ENCODE results near the gene ATP2C2.
"Not testable (repeated sequence)": the region's sequence is repeated elsewhere in the genome, so short reads cannot be mapped to it uniquely, and the experiment has no call there.

ATP2C2 gene

DNA sequence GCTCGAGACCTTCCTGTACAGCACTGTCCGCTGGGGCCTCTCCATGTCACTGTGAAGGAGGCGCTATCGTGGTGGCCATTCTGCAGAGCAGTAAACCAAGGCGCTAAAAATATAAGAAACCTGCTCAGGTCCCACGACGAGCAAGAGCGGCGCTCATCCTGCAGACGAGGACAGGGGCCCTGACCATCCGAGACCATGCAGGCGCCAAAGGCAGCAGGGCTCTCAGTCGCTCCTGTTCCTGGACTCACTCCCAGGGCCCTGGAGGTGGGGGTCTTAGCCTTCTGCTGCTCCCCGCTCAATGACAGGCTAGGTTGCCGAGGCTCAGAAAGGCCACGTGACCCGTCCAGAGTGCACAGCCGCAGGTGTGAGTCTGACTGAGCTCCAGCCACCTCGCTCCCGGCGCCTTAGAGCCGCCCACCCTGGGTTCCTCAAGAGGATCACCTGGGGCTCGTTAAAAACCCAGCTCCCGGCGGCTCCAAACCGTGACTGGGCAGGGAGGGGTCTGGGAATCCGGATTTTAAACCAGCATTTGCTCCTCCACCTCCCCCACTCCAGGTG is 509 bp upstream of the ATP2C2 start:
- DNase-seq, result no peak

DNA sequence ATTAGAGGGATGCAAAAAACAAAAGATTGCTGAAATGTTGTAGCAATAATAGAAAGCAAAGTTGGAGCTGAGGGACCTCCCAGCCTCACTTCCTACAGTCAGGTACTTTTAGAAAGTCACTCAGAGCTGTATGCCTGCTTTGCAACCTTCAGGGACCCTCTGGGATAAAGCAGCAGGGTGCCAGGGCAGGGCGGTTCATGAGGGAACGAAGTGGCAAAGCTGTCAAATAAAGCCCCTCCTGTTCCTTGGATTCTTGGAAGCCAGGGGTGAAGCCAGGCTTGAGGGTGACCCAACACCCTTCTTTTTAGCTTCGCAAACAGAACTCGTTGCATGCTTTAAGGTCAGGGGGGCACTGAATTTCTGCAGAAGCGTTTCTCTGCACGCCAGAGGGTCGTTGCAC is 767 bp downstream of the ATP2C2 start:
- DNase-seq, result no peak

DNA sequence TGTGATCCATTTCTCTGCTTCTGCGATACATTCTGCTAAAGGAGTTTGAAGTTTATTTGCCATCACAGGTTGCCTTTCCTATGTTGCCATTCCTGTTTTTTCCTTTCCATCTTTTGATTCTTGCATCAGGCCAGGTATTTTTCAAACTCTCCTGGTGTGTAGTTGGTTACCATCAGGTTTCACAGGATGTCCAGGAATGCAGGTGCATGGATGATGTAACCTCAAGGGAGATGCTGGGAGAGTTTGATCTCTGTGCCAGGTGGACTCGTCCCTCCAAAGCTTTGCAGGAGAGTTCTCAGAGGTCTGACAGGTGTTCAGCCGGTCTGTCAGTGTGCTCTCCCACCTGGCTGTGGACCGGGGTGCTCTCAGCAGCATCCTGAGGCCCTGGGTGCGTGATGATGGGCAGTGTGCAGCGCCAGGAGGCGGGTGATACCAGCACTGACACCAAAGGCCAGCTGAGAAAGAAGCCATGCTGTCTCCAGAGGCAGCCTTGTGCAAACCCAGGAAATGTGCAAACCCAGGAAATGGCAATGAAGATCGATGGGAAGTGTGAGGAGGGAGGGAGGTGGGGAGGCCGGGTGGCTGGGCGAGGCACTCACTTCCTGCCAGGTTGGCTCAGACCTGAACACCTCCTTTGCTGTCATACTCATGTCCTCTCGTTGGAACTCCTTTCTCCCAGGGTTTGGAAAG is 1.7 kb downstream of the ATP2C2 start:
- no peak for DNase-seq

GRCh38 chr16:84370723-84371552 is 2.6 kb downstream of the ATP2C2 start:
- no peak for DNase-seq

DNA sequence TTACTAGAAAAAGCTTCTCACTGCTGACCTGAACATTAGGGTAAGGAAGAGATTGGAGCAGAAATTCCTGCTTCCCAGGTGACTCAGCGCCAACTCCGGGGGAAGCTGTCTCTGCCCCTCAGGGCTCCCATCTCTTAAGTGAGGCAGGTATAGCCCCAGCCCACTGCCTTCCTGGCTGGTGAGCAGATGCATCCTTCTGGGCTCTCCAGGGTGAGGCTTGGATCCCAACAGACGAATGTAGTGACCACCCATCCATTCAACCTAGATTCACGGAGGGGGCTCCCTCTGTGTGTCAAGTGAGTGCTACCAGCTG is 3.2 kb downstream of the ATP2C2 start:
- DNase-seq, result no peak

- no peak for DNase-seq
Observed at GRCh38 chr16:84373907-84374489, 5.7 kb downstream of the ATP2C2 start.

- DNase-seq, result no peak
Observed at GRCh38 chr16:84378099-84378498, 9.8 kb downstream of the ATP2C2 start.

- DNase-seq, result no peak
Observed at GRCh38 chr16:84378567-84378966, 10.2 kb downstream of the ATP2C2 start.

GRCh38 chr16:84379008-84379708 is 10.8 kb downstream of the ATP2C2 start:
- no peak for DNase-seq

- no peak for DNase-seq
Observed at GRCh38 chr16:84379709-84380362, 11.5 kb downstream of the ATP2C2 start.

DNA sequence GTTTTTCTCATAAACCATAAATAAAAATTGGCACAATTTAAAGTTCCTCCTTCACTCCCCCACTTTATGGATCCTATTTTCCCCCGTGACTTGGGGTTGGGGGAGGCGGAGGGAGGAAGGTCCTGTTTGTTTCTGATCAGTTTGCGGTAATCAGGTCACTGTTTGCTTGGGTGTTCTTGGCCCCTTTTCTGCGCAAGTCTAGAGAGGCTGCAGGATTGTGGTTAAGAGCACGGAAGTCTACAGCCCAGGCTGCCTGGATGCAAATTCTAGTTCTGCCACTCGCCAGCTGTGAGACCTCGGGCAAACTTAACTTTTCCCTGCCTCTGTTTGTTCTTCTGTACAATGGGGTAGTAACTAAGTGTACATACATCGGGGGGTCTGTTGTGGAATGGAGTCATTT is 12.1 kb downstream of the ATP2C2 start:
- DNase-seq, result no peak

DNA sequence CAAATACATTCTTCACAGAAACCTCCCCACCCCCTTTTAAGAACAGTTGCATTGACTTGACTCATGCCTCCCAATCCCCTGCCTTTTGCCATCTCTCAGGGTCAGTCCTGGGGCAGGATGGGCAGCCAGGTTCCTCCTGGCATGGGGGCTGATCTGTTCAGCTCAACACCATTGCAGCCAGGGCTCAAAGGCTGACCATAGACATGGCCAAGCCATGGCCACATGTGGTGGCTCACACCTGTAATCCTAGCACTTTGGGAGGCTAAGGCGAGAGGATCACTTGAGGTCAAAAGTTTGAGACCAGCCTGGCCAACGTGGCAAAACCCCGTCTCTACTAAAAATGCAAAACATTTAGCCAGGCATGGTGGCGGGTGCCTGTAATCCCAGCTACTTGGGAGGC is 14.1 kb downstream of the ATP2C2 start:
- DNase-seq, result no peak

DNA sequence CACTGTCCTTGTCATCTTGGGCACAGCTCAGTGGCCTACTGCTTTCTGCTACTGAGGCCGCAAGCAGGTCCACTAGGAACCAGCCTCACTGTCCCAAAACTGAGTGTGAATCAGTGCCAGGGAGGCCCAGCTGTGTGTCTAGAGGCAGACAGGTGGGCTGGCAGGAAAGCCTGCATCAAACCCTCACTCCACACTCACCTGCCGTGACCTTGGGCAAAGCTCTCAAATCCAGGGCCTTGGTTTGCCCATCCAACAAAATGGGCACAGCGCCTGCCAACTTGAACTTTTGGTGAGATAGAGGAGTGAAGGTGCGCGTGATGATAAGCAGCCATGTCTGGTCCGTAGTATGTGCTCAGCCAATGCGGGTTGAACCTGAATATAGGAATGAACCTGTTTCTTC is 14.8 kb downstream of the ATP2C2 start:
- DNase-seq, result no peak

DNA sequence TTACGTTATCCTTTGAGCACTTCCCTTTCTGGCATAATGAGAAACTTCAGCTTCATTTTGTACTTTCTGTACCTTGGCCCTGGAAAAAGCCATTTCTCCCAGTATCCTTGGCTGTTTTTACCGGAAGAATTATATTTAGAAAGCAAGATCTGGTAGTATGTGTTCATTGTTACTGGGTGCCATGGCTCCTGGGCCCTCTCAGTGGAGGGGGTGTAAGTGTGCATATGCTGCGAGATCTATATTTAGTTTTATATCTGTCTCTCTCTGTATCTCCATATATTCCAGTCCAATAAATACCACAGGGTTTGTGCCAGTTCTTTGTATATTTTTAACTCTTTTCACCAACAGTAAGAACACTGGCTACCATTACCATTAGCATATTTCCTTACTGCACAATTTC is 17.7 kb downstream of the ATP2C2 start:
- DNase-seq, result no peak

- DNase-seq, result no peak
Observed at GRCh38 chr16:84387021-84387420, 18.7 kb downstream of the ATP2C2 start.

GRCh38 chr16:84390131-84390785 is 21.9 kb downstream of the ATP2C2 start:
- DNase-seq, result no peak

- DNase-seq, result no peak
Observed at GRCh38 chr16:84391151-84392030, 23.1 kb downstream of the ATP2C2 start.

DNA sequence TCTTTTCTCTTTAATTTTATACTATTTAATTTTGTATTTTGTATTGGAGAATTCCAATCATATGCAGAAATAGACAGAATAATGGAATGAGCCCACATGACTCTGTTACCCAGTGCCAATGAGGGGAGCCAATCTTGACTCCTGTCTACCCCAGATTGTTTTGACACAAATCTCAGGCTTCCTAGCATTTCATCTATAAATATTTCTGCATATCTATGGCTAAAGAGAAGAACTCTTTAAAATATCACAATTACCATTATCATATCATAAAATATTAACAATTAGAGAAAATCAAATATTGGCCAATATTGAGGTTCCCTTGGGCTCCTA is 23.7 kb downstream of the ATP2C2 start:
- no peak for DNase-seq

DNA sequence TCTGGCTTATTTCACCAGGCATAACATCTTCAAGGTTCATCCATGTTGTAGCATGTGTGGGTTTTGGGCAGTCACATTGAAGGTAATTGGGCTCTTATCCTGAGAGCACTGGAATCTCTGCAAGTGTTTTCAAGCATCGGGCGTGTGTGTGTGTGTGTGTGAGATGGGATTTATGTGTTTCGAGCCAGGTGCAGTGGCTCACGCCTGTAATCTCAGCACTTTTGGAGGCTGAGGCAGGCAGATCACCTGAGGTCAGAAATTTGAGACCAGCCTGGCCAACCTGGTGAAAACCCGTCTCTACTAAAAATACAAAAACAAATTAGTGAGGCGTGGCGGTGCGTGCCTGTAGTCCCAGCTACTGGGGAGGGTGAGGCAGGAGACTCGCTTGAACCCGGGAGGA is 27.7 kb downstream of the ATP2C2 start:
- not testable (repeated sequence) for DNase-seq

GRCh38 chr16:84396537-84397008 is 28.2 kb downstream of the ATP2C2 start:
- no peak for DNase-seq

DNA sequence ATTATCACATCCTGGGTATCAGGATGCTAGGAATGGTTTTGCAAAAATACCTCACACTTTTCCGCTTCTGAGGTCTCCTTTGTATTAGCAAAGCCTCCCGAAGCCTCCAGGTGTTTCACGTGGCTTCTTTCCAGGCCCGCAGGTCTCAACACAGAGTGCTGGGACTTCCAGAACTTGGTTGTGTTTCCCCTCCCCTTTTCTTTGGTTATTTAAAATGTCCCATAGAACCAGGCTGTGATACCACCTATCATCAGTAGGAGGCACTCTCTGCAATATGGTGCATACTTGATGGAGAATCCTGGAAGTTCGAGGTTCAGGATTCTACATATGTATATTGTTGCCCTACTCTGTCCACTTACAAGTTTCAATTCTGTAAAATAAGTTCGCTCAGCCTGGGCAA is 28.8 kb downstream of the ATP2C2 start:
- no peak for DNase-seq

All from NCI-H2227 treated with DMSO at 0.1 percent for 48 hours (cell line).